Articular chondrocyte of knee joint (primary cell): ENCODE measurements around the gene KCNB1. TPM values are rescaled to one million over a fixed set of nuclear protein-coding genes. Genes with fewer than 3 reads are reported as not detected.

Experiments
- total RNA-seq: library from RNA; depleted of rRNA; stranded (reverse); fragments of >200 nt; gene quantifications from 2 replicates; pipeline ENCODE4 v1.2.3, GENCODE V29; 2012

The KCNB1 gene
- 6.1 and 6.7 TPM in 2 replicates for total RNA-seq

GRCh38 chr20:49482621-49483017, at the start of gene KCNB1:
TSS of gene KCNB1 (minus strand) at chr20:49482668. CDS start at chr20:49482480, 188 bp downstream.

Other genes starting within 250 kb of the KCNB1 start
- gene ZNFX1, start 204.6 kb downstream of the KCNB1 start, total RNA-seq = 69.0 and 80.1 TPM in 2 replicates
- gene PTGIS, start 85.5 kb upstream of the KCNB1 start, total RNA-seq = 40.6 and 42.8 TPM in 2 replicates
- 19.3 and 20.2 TPM in 2 replicates for gene B4GALT5, start 231.2 kb upstream of the KCNB1 start, total RNA-seq